Mucosa of rectum (tissue), 2 donors: ENCODE results near the gene ATAT1.
"Not testable (repeated sequence)": the region's sequence is repeated elsewhere in the genome, so short reads cannot be mapped to it uniquely, and the experiment has no call there.

Experiments used
- H3K27ac ChIP-seq, 2 donors: one replicate each; pipeline ENCODE4 v1.7.0; 2013; ENCODE audit warnings: inconsistent platforms in 2 of 2, low read depth in 2 of 2, low read length in 2 of 2
- H3K27me3 ChIP-seq, 2 donors: one replicate each; pipeline ENCODE4 v1.7.0; 2013; ENCODE audit warnings: low read length in 2 of 2; ENCODE audit not compliant: control insufficient read depth in 2 of 2, insufficient read depth in 2 of 2
- H3K36me3 ChIP-seq, 2 donors: one replicate each; pipeline ENCODE4 v1.7.0; 2013; ENCODE audit warnings: low read length in 2 of 2; ENCODE audit not compliant: control insufficient read depth in 2 of 2, insufficient read depth in 2 of 2
- H3K4me1 ChIP-seq, 2 donors: one replicate each; pipeline ENCODE4 v1.7.0; 2013; ENCODE audit warnings: low read length in 2 of 2, mild to moderate bottlenecking in 1 of 2; ENCODE audit not compliant: control insufficient read depth in 2 of 2, insufficient read depth in 2 of 2
- H3K4me3 ChIP-seq, 2 donors: one replicate each; pipeline ENCODE4 v1.7.0; 2013; ENCODE audit warnings: low read length in 2 of 2
- H3K9ac ChIP-seq, 2 donors: one replicate each; pipeline ENCODE4 v1.7.0; 2013; ENCODE audit warnings: low read length in 2 of 2, low read depth in 1 of 2, mild to moderate bottlenecking in 1 of 2
- H3K9me3 ChIP-seq, 2 donors: one replicate each; pipeline ENCODE4 v1.7.0; 2013; ENCODE audit warnings: low read length in 2 of 2; ENCODE audit not compliant: control insufficient read depth in 2 of 2
- donor health status: healthy.
- donor health status: Normal muscosa, but diverticular disease.

Gene ATAT1

GRCh38 chr6:30647242-30648116, 20.8 kb downstream of the ATAT1 start:
- H3K9me3 ChIP-seq, result no peaks in the 10 kb centered on the region
- H3K4me3 ChIP-seq, result peak overlapping the region; percentile 86
- no peaks in the 10 kb centered on the region for H3K27me3 ChIP-seq
- peaks cover 30 to 40% of the 10 kb centered on the region in 2 donors for H3K36me3 ChIP-seq
- peak overlapping the region; percentile 94 to 98 for H3K9ac ChIP-seq
- H3K27ac ChIP-seq, result peak overlapping the region; percentile 99
- peaks cover 18 to 27% of the 10 kb centered on the region in 2 donors for H3K4me1 ChIP-seq

GRCh38 chr6:30651143-30651542, 24.5 kb downstream of the ATAT1 start:
- no peaks in the 10 kb centered on the region for H3K9me3 ChIP-seq
- no peak overlapping the region for H3K4me3 ChIP-seq
- H3K9ac ChIP-seq, result no peak overlapping the region
- H3K27me3 ChIP-seq, result no peaks in the 10 kb centered on the region
- peaks cover 15 to 17% of the 10 kb centered on the region in 2 donors for H3K4me1 ChIP-seq
- peaks cover 48 to 61% of the 10 kb centered on the region in 2 donors for H3K36me3 ChIP-seq
- no peak overlapping the region for H3K27ac ChIP-seq

GRCh38 chr6:30654798-30655742, 28.4 kb downstream of the ATAT1 start:
- H3K27me3 ChIP-seq, result no peaks in the 10 kb centered on the region
- H3K4me3 ChIP-seq, result no peak overlapping the region
- no peaks in the 10 kb centered on the region for H3K9me3 ChIP-seq
- no peak overlapping the region for H3K27ac ChIP-seq
- peaks cover 79 to 88% of the 10 kb centered on the region in 2 donors for H3K36me3 ChIP-seq
- peaks cover 0 to 5% of the 10 kb centered on the region in 2 donors for H3K4me1 ChIP-seq
- no peak overlapping the region for H3K9ac ChIP-seq

- H3K9ac ChIP-seq, result no peak overlapping the region
- no peaks in the 10 kb centered on the region for H3K9me3 ChIP-seq
- H3K36me3 ChIP-seq, result peaks cover 82 to 90% of the 10 kb centered on the region in 2 donors
- H3K4me1 ChIP-seq, result peaks cover 0 to 5% of the 10 kb centered on the region in 2 donors
- no peak overlapping the region for H3K27ac ChIP-seq
- no peaks in the 10 kb centered on the region for H3K27me3 ChIP-seq
- no peak overlapping the region for H3K4me3 ChIP-seq
These were observed 29.0 kb downstream of the ATAT1 start for GRCh38 chr6:30655743-30656094.

- Histone ChIP-seq H3K4me1 (peaks cover 0 to 5% of the 10 kb centered on the region in 2 donors), H3K27ac (no peak overlapping the region), H3K4me3 (no peak overlapping the region), H3K9me3 (no peaks in the 10 kb centered on the region), H3K9ac (no peak overlapping the region), H3K36me3 (peaks cover 78 to 86% of the 10 kb centered on the region in 2 donors), H3K27me3 (no peaks in the 10 kb centered on the region)
These were observed 29.8 kb downstream of the ATAT1 start for GRCh38 chr6:30656513-30656912.

GRCh38 chr6:30657454-30657853, 30.8 kb downstream of the ATAT1 start:
- Histone ChIP-seq H3K4me1 (peaks cover 0 to 3% of the 10 kb centered on the region in 2 donors), H3K9me3 (no peaks in the 10 kb centered on the region), H3K9ac (no peak overlapping the region), H3K27ac (no peak overlapping the region), H3K36me3 (peaks cover 78 to 86% of the 10 kb centered on the region in 2 donors), H3K27me3 (no peaks in the 10 kb centered on the region), H3K4me3 (no peak overlapping the region)

- not testable (repeated sequence) for H3K9me3 ChIP-seq, H3K4me1 ChIP-seq, H3K27ac ChIP-seq, H3K9ac ChIP-seq, H3K27me3 ChIP-seq, H3K4me3 ChIP-seq
- peaks cover 78 to 86% of the 10 kb centered on the region in 2 donors for H3K36me3 ChIP-seq
These were observed 31.2 kb downstream of the ATAT1 start for GRCh38 chr6:30657922-30658321.

GRCh38 chr6:30664994-30665767, 38.5 kb downstream of the ATAT1 start:
- Histone ChIP-seq H3K4me3 (no peak overlapping the region), H3K36me3 (peaks cover 52 to 67% of the 10 kb centered on the region in 2 donors), H3K9ac (no peak overlapping the region), H3K4me1 (no peaks in the 10 kb centered on the region), H3K9me3 (no peaks in the 10 kb centered on the region), H3K27me3 (no peaks in the 10 kb centered on the region), H3K27ac (no peak overlapping the region)

- peaks cover 56 to 71% of the 10 kb centered on the region in 2 donors for H3K36me3 ChIP-seq
- H3K4me3 ChIP-seq, H3K27me3 ChIP-seq, H3K27ac ChIP-seq, H3K9me3 ChIP-seq, H3K9ac ChIP-seq, H3K4me1 ChIP-seq: not testable (repeated sequence)
These were observed 39.6 kb downstream of the ATAT1 start for GRCh38 chr6:30666300-30666699.
